Measurements from ENCODE around the gene GART. TPM values are rescaled to one million over a fixed set of nuclear protein-coding genes. Genes with fewer than 3 reads are reported as not detected.

Gene GART
- total and polyA plus RNA-seq, 2 donors (not counting 3 experiments of a cell fraction or from before 2014, with no cell fraction given), result 12.0 to 112 TPM

GRCh38 chr21:33512481-33512880, 29.4 kb downstream of the GART start:
- Histone ChIP-seq H3K9me3 (replicated peaks; ENCODE audit: control insufficient read depth, insufficient read depth, low read length) (no peaks in the 10 kb centered on the region), H3K4me3 (replicated peaks in 1 of 3; ENCODE audit: insufficient read depth in 1 of 3, low read depth in 1 of 3, low read length in 3 of 3) (no peak overlapping the region), H4K20me1 (replicated peaks; ENCODE audit: control insufficient read depth, extremely low read depth, insufficient read depth, low read length) (no peaks in the 10 kb centered on the region), H3K27me3 (ENCODE audit: control insufficient read depth in 2 of 2, insufficient read depth in 2 of 2, low read length in 2 of 2) (no peaks in the 10 kb centered on the region), H3K27ac (ENCODE audit: insufficient read depth, low read depth, low read length) (no peak overlapping the region), H3K4me2 (ENCODE audit: insufficient read depth, low read length) (no peak overlapping the region), H3K9me1 (replicated peaks; ENCODE audit: control insufficient read depth, extremely low read depth, insufficient read depth, low read length) (no peaks in the 10 kb centered on the region), H3K4me1 (ENCODE audit: control insufficient read depth, extremely low read depth, insufficient read depth, low read length) (no peaks in the 10 kb centered on the region), H3K79me2 (ENCODE audit: control insufficient read depth, insufficient read depth, low read length) (no peaks in the 10 kb centered on the region), H3K9ac (replicated peaks; ENCODE audit: extremely low read depth, insufficient read depth, low read length) (no peak overlapping the region), H3K36me3 (ENCODE audit: control insufficient read depth in 2 of 2, extremely low read depth in 1 of 2, insufficient read depth in 2 of 2, low read length in 2 of 2) (peaks cover 20 to 21% of the 10 kb centered on the region in 2 experiments), H2AFZ (ENCODE audit: low read depth, low read length) (no peak overlapping the region)
- CTCF ChIA-PET, result interaction anchor here (2.0 kb wide), 1 partner anchor 93 kb away, joined by 8 read pairs; no protein-coding TSS in a partner anchor
- intact Hi-C loops (cut with micrococcal nuclease), result no loop called here
- DNase-seq (ENCODE audit: low read depth, low spot score), result no peak
- dilution Hi-C loops (cut with MboI; ENCODE audit: extremely low pct_ligation_motif_present, low sequenced_read_pairs), result no loop called here
- POLR2A ChIA-PET, result no interaction called here
- TF ChIP-seq POLR2AphosphoS5 (IDR thresholded peaks at IDR 0.05; ENCODE audit: insufficient read depth, low read depth, low read length) (no peak), MYC (IDR thresholded peaks at IDR 0.05; ENCODE audit: low read depth, low read length) (no peak), CTCF (IDR thresholded peaks at IDR 0.05; ENCODE audit: extremely low read depth in 1 of 2, insufficient read depth in 1 of 2, low read depth in 1 of 2, low read length in 2 of 2) (no peak), MAX (IDR thresholded peaks at IDR 0.05; ENCODE audit: insufficient read depth, insufficient read length) (no peak), POLR2A (IDR thresholded peaks at IDR 0.05; ENCODE audit: low read depth, low read length) (no peak), GATA2 (IDR thresholded peaks at IDR 0.05; ENCODE audit: insufficient read depth, insufficient read length, low read depth, low read length) (no peak), FOS (IDR thresholded peaks at IDR 0.05; ENCODE audit: borderline replicate concordance, insufficient read depth, low read length) (no peak), EZH2 (IDR thresholded peaks at IDR 0.05; ENCODE audit: borderline replicate concordance, low read depth, low read length, severe bottlenecking) (no peak), JUN (IDR thresholded peaks at IDR 0.05; ENCODE audit: borderline replicate concordance, insufficient read depth, insufficient read length, low read depth) (no peak)
- BruUV-seq (replicated peaks), result no TSS peak
- no peak for FAIRE-seq

All from endothelial cell of umbilical vein (primary cell).